Upper lobe of left lung (tissue), 4 donors: ENCODE data around the gene XCL1.

Experiments used
- CTCF ChIP-seq, 6 experiments: fragments of 450-650 bp in 4 of 6; fragments of 200-600 bp in 2 of 6; sonication (generic) in 2 of 6; IDR thresholded peaks; one replicate each; pipeline ENCODE4 v1.5.1; 2016 to 2019; ENCODE audit warnings: antibody characterized with exemption in 6 of 6
- EP300 ChIP-seq, 4 donors: sonication (generic); formaldehyde crosslinking; IDR thresholded peaks; one replicate each; pipeline ENCODE4 v1.5.1; 2017; ENCODE audit warnings: antibody characterized with exemption in 4 of 4, control low read depth in 2 of 4
- POLR2A ChIP-seq, 4 donors: fragments of 450-650 bp; IDR thresholded peaks; one replicate each; pipeline ENCODE4 v1.5.1; 2016 to 2017; ENCODE audit warnings: antibody characterized with exemption in 4 of 4, mild to moderate bottlenecking in 2 of 4

GRCh38 chr1:168585937-168586336 lies 9.5 kb downstream of the XCL1 start:
- TF ChIP-seq CTCF (IDR thresholded peaks at IDR 0.05) (no peak), POLR2A (IDR thresholded peaks at IDR 0.05) (no peak), EP300 (IDR thresholded peaks at IDR 0.05) (no peak)
